ENCODE results near the gene METAP1D. TPM values are rescaled to one million over a fixed set of nuclear protein-coding genes. Genes with fewer than 3 reads are reported as not detected.
A peak's percentile ranks its signal among the peaks of the same experiment; 100 is the strongest.

METAP1D gene
- total and polyA plus RNA-seq, 2 experiments from 2014 or later = 4.1 to 6.9 TPM

GRCh38 chr2:172100935-172101820, 101.4 kb downstream of the METAP1D start:
- no peaks in the 10 kb centered on the region for H3K27me3 ChIP-seq (replicated peaks; ENCODE audit: insufficient read depth)
- H3K9me3 ChIP-seq (ENCODE audit: low read depth) = no peaks in the 10 kb centered on the region
- H3K9me2 ChIP-seq (ENCODE audit: insufficient read depth) = no peaks in the 10 kb centered on the region
- peak overlapping the region; percentile 83 for H3K4me3 ChIP-seq
- H2AFZ ChIP-seq = peak overlapping the region; percentile 70
- no peaks in the 10 kb centered on the region for H3K36me3 ChIP-seq (ENCODE audit: low read depth)
- peaks cover 28% of the 10 kb centered on the region for H3F3A ChIP-seq (ENCODE audit: insufficient read depth)
- peaks cover 32% of the 10 kb centered on the region for H3K4me1 ChIP-seq (ENCODE audit: insufficient read depth)
- peak; percentile 70 for DNase-seq
- H3K9ac ChIP-seq = peak overlapping the region; percentile 98
- H4K20me1 ChIP-seq (ENCODE audit: insufficient read depth) = no peaks in the 10 kb centered on the region
- peak overlapping the region; percentile 98 for H3K27ac ChIP-seq
- in situ Hi-C loops (cut with MboI) = loop anchor here (10.0 kb wide), 1 partner anchor 286 kb away; no protein-coding TSS in a partner anchor
- peak overlapping the region; percentile 99 for H3K4me2 ChIP-seq (ENCODE audit: unreplicated experiment)
- WGBS, 2 experiments (ENCODE audit: low coverage in 1 of 2, low lambda C conversion rate in 2 of 2, missing lambda C conversion rate in 2 of 2) = 8% methylated on average over 54 of the region's 54 CpGs
- no peak for TF ChIP-seq EZH2phosphoT487 (IDR thresholded peaks at IDR 0.05; ENCODE audit: insufficient read depth, low read depth)
- no peak for TF ChIP-seq EZH2 (IDR thresholded peaks at IDR 0.05; ENCODE audit: insufficient read depth, poor library complexity, severe bottlenecking)
- peaks cover 24% of the 10 kb centered on the region for H3K79me2 ChIP-seq (ENCODE audit: insufficient read depth)

- no peaks in the 10 kb centered on the region for H3K27me3 ChIP-seq (replicated peaks; ENCODE audit: insufficient read depth)
- H2AFZ ChIP-seq = peak overlapping the region; percentile 70
- H3K9me2 ChIP-seq (ENCODE audit: insufficient read depth) = no peaks in the 10 kb centered on the region
- no peaks in the 10 kb centered on the region for H3K36me3 ChIP-seq (ENCODE audit: low read depth)
- peak; percentile 74 for DNase-seq
- WGBS, 2 experiments (ENCODE audit: low coverage in 1 of 2, low lambda C conversion rate in 2 of 2, missing lambda C conversion rate in 2 of 2) = 2 to 3% methylated on average over 27 to 36 of the region's 36 CpGs
- peak overlapping the region; percentile 99 for H3K4me2 ChIP-seq (ENCODE audit: unreplicated experiment)
- H3F3A ChIP-seq (ENCODE audit: insufficient read depth) = peaks cover 28% of the 10 kb centered on the region
- peak overlapping the region; percentile 98 for H3K27ac ChIP-seq
- TF ChIP-seq EZH2 (IDR thresholded peaks at IDR 0.05; ENCODE audit: insufficient read depth, poor library complexity, severe bottlenecking) (no peak), EZH2phosphoT487 (IDR thresholded peaks at IDR 0.05; ENCODE audit: insufficient read depth, low read depth) (no peak)
- peak overlapping the region; percentile 83 for H3K4me3 ChIP-seq
- H4K20me1 ChIP-seq (ENCODE audit: insufficient read depth) = no peaks in the 10 kb centered on the region
- H3K79me2 ChIP-seq (ENCODE audit: insufficient read depth) = peaks cover 24% of the 10 kb centered on the region
- peak overlapping the region; percentile 98 for H3K9ac ChIP-seq
- H3K9me3 ChIP-seq (ENCODE audit: low read depth) = no peaks in the 10 kb centered on the region
- H3K4me1 ChIP-seq (ENCODE audit: insufficient read depth) = peaks cover 26% of the 10 kb centered on the region
- in situ Hi-C loops (cut with MboI) = loop anchor here (10.0 kb wide), 1 partner anchor 287 kb away; no protein-coding TSS in a partner anchor
Observed at GRCh38 chr2:172101821-172102390, 102.2 kb downstream of the METAP1D start.

- Histone ChIP-seq H3K27me3 (replicated peaks; ENCODE audit: insufficient read depth) (no peaks in the 10 kb centered on the region), H3K27ac (peak within 1 kb of the TSS; percentile 98), H3K4me1 (ENCODE audit: insufficient read depth) (peaks cover 20% of the 10 kb centered on the region), H3K9me2 (ENCODE audit: insufficient read depth) (no peaks in the 10 kb centered on the region), H3F3A (ENCODE audit: insufficient read depth) (peaks cover 23% of the 10 kb centered on the region), H3K79me2 (ENCODE audit: insufficient read depth) (peaks cover 24% of the 10 kb centered on the region), H3K9ac (peak within 1 kb of the TSS; percentile 98), H3K9me3 (ENCODE audit: low read depth) (no peaks in the 10 kb centered on the region), H3K4me3 (peak within 1 kb of the TSS; percentile 83), H3K36me3 (ENCODE audit: low read depth) (no peaks in the 10 kb centered on the region), H2AFZ (peak within 1 kb of the TSS; percentile 70), H3K4me2 (ENCODE audit: unreplicated experiment) (peak within 1 kb of the TSS; percentile 99), H4K20me1 (ENCODE audit: insufficient read depth) (no peaks in the 10 kb centered on the region)
- in situ Hi-C loops (cut with MboI) = loop anchor here (10.0 kb wide), 1 partner anchor 288 kb away; no protein-coding TSS in a partner anchor
- peak; percentile 97 for DNase-seq
- TF ChIP-seq EZH2phosphoT487 (IDR thresholded peaks at IDR 0.05; ENCODE audit: insufficient read depth, low read depth) (no peak), EZH2 (IDR thresholded peaks at IDR 0.05; ENCODE audit: insufficient read depth, poor library complexity, severe bottlenecking) (no peak)
- 2% methylated on average over 58 to 72 of the region's 74 CpGs for WGBS, 2 experiments (ENCODE audit: low coverage in 1 of 2, low lambda C conversion rate in 2 of 2, missing lambda C conversion rate in 2 of 2)
Observed at GRCh38 chr2:172102391-172103359, 102.9 kb downstream of the METAP1D start, which contains the start of gene DLX2. Gene DLX2, minus strand, starts transcription at chr2:172102900. Its CDS starts 362 bp downstream, at chr2:172102538.

Data from GM23248 (cell line).